Panc1 (cell line): ENCODE measurements around the gene CTRB2.

Experiments used
- CTCF ChIP-seq: fragments of 450-650 bp; IDR thresholded peaks from 2 replicates; pipeline ENCODE4 v1.5.1; 2017; ENCODE audit warnings: mild to moderate bottlenecking
- POLR2AphosphoS5 ChIP-seq: IDR thresholded peaks from 2 replicates; pipeline ENCODE4 v1.6.1; 2012; ENCODE audit warnings: mild to moderate bottlenecking, low read depth, low read length, moderate library complexity
- REST ChIP-seq, 2 experiments: IDR thresholded peaks; 2 replicates each; pipeline ENCODE4 v1.6.1; 2011 to 2012; ENCODE audit warnings: low read depth in 2 of 2, control low read depth in 1 of 2, low read length in 1 of 2, mild to moderate bottlenecking in 1 of 2, moderate library complexity in 1 of 2; ENCODE audit not compliant: insufficient read depth in 1 of 2
- TCF7L2 ChIP-seq: IDR thresholded peaks from 2 replicates; pipeline ENCODE4 v1.6.1; 2011; ENCODE audit warnings: mild to moderate bottlenecking, low read depth, low read length, inconsistent platforms

GRCh38 chr16:75234856-75235696 is 28.1 kb upstream of the CTRB2 start:
- TF ChIP-seq CTCF (no peak), REST (IDR thresholded peaks at IDR 0.05; ENCODE audit: insufficient read depth in 1 of 2, low read depth in 2 of 2, low read length in 1 of 2) (no peak), POLR2AphosphoS5 (no peak), TCF7L2 (no peak)
